NT2/D1 (cell line): ENCODE results near the gene BTBD8.
A peak's percentile ranks its signal among the peaks of the same experiment; 100 is the strongest.

ENCODE experiments used
- DNase-seq: peaks from one replicate; pipeline ENCODE4 v3.0.0-alpha.2; 2011; ENCODE audit warnings: low read depth, low spot score
- H3K27me3 ChIP-seq: 2 replicates; pipeline ENCODE4 v1.6.0; 2011; ENCODE audit warnings: mild to moderate bottlenecking; ENCODE audit not compliant: insufficient read length, insufficient read depth
- H3K36me3 ChIP-seq: 2 replicates; pipeline ENCODE4 v1.6.1; 2011; ENCODE audit warnings: mild to moderate bottlenecking, low read length, mixed read lengths; ENCODE audit not compliant: insufficient read depth, insufficient read length
- H3K4me1 ChIP-seq: 2 replicates; pipeline ENCODE4 v1.5.1; 2011; ENCODE audit not compliant: insufficient read depth, insufficient read length
- H3K4me3 ChIP-seq: 2 replicates; pipeline ENCODE4 v1.5.1; 2011; ENCODE audit warnings: low read depth; ENCODE audit not compliant: insufficient read length
- H3K9ac ChIP-seq: 2 replicates; pipeline ENCODE4 v1.6.0; 2011; ENCODE audit warnings: low read depth; ENCODE audit not compliant: insufficient read length
- H3K9me3 ChIP-seq: 2 replicates; pipeline ENCODE4 v1.5.1; 2011; ENCODE audit warnings: mild to moderate bottlenecking, low read length; ENCODE audit not compliant: insufficient read depth
- SUZ12 ChIP-seq: IDR thresholded peaks from 2 replicates; pipeline ENCODE4 v1.6.1; 2011; ENCODE audit not compliant: insufficient read length, insufficient read depth; ENCODE audit errors: extremely low read depth
- YY1 ChIP-seq: IDR thresholded peaks from 2 replicates; pipeline ENCODE4 v1.6.1; 2011; ENCODE audit not compliant: insufficient read length, insufficient read depth
- ZNF274 ChIP-seq: IDR thresholded peaks from 2 replicates; pipeline ENCODE4 v1.6.1; 2011; ENCODE audit warnings: mild to moderate bottlenecking, low read depth, low read length

The BTBD8 gene

DNA sequence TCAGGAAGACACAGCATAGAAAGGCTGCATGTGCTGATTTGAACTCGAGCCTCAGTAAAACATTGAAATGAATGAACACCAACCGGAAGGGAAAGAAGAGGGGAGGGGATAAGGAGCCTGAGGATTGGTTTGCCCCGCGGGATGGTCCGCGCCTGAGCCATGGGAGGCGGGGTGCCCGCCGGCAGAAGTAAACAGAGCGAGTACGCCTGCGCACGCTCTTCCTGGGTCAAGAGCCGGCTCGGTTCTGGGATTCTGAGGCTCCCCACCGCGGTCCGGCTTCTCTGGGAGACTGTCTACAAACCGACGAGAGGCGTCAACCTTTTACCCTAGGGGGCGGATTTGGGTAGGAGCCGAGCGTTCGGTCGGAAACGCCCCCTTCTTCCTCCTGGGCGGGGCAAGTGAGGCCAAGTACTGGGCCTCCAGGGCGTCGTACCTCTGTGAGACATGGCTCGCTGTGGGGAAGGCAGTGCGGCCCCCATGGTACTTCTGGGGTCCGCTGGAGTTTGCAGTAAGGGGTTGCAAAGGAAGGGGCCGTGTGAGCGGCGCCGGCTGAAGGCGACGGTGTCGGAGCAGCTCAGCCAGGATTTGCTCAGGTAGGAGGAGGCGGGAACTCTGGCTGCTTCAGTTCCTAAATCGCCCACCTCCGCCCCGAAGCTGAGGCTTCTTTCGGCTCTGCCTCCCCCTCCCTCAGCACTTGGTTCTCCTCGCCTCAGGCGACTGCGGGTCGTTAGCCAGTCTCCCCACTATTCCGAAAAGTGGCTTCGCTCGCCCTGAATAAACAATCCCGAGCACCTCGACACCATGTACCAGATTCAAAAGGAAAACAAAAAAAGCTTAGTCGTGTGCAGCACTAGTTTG, at the start of gene BTBD8:
TSS of gene BTBD8 (plus strand) at position 218 of the 858 bp plus-strand sequence. CDS start at position 445, 227 bp downstream.
- no peaks in the 10 kb centered on the region for H3K36me3 ChIP-seq
- DNase-seq = peak; percentile 87
- peaks cover 13% of the 10 kb centered on the region for H3K9me3 ChIP-seq
- no peaks in the 10 kb centered on the region for H3K27me3 ChIP-seq
- peak within 1 kb of the TSS; percentile 54 for H3K4me3 ChIP-seq
- TF ChIP-seq SUZ12 (no peak), ZNF274 (no peak), YY1 (no peak)
- H3K4me1 ChIP-seq = no peaks in the 10 kb centered on the region
- peak within 1 kb of the TSS; percentile 75 for H3K9ac ChIP-seq

DNA sequence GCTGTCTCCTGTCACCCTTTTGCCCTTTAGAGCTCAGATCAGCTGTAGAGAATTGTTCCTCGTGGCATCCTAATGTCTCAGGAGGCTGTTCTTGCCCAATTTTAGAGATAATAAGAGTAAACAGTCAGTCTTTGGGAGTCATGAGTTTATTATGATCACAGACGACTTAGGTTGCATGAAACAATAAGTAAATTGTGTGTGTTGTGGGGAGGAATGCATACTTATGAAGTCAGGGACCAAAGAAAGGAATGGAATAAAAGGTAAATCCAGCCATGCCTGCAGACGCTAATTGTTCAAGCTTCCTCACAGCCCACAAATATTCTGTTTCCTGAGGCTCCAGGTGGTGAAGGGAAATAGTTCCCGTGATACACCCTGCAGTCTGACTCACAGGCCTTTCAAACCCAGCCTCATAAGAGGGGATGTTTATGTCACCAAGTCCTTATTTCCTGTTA, 49.5 kb upstream of the BTBD8 start:
- peaks cover 12% of the 10 kb centered on the region for H3K27me3 ChIP-seq
- H3K9ac ChIP-seq = peak overlapping the region; percentile 85
- peak overlapping the region; percentile 79 for H3K4me3 ChIP-seq
- H3K9me3 ChIP-seq = peaks cover 8% of the 10 kb centered on the region; the same call in 1 of the 2 replicates
- no peaks in the 10 kb centered on the region for H3K4me1 ChIP-seq
- DNase-seq = no peak
- TF ChIP-seq ZNF274 (no peak), SUZ12 (no peak), YY1 (no peak)
- no peaks in the 10 kb centered on the region for H3K36me3 ChIP-seq

DNA sequence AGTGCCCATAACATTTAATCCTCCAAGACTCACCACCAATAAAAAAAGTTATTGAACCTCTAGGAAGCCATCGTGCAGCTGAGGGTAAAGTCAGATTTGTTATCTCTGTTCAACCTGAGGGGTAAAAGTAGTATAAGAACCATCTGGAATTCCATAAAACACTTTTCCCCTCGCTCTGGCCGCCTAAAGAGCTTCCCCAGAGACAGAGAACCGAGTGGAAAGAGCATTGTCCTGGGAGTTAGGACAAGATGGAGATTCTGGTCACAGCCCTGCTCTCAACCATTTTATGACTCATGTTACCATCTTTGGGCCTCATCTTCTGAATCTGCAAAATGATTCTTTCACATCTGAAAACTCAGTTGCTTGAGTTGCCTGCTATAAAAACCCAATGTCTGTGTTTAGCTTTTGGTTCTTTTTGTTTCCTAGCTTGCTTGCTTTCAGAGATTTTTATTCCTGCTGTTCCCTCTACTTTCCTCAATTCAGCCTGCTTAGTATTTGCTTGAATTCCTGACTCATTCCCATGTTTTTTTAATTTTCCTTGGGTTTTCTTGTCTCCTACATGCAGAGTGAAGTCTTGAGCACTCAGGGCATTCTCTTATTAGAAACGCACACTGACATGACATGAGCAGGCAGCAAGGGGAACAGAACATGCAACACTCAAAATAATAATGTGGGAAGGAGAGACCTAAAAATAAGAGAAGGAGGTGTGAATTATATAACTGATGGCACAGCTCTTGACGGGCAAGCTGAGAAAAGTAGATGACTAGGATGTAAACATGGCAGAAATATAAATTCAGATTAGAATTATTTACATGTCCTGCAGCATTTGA, 48.6 kb upstream of the BTBD8 start:
- Histone ChIP-seq H3K9ac (no peak overlapping the region), H3K9me3 (peaks cover 7% of the 10 kb centered on the region; the same call in 1 of the 2 replicates), H3K27me3 (peaks cover 12% of the 10 kb centered on the region), H3K4me3 (no peak overlapping the region), H3K36me3 (no peaks in the 10 kb centered on the region), H3K4me1 (no peaks in the 10 kb centered on the region)
- TF ChIP-seq SUZ12 = no peak
- TF ChIP-seq YY1 = no peak
- no peak for TF ChIP-seq ZNF274
- no peak for DNase-seq

DNA sequence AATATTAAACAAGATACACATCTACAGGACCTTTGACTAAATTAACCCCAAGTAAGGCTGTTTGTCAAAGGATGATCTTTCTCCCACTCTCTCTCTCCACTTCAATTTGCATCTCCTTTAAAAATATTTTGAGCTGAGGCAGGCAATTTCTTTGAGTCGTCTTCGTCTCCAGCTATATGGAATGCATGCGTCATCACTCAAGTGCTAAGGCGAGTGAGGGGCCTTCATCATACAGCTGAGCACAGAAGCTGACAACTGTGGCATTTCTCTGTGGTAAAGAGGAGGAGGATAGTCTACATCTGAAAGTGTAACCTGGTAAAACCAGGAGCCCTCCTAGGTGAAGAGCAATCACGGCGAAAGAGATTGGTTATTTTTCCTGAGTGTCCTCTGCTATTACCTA, 42.7 kb upstream of the BTBD8 start:
- no peak for DNase-seq
- Histone ChIP-seq H3K9me3 (no peaks in the 10 kb centered on the region), H3K4me1 (no peaks in the 10 kb centered on the region), H3K9ac (no peak overlapping the region), H3K27me3 (no peaks in the 10 kb centered on the region), H3K36me3 (no peaks in the 10 kb centered on the region), H3K4me3 (no peak overlapping the region)
- TF ChIP-seq SUZ12 (no peak), ZNF274 (no peak), YY1 (no peak)

DNA sequence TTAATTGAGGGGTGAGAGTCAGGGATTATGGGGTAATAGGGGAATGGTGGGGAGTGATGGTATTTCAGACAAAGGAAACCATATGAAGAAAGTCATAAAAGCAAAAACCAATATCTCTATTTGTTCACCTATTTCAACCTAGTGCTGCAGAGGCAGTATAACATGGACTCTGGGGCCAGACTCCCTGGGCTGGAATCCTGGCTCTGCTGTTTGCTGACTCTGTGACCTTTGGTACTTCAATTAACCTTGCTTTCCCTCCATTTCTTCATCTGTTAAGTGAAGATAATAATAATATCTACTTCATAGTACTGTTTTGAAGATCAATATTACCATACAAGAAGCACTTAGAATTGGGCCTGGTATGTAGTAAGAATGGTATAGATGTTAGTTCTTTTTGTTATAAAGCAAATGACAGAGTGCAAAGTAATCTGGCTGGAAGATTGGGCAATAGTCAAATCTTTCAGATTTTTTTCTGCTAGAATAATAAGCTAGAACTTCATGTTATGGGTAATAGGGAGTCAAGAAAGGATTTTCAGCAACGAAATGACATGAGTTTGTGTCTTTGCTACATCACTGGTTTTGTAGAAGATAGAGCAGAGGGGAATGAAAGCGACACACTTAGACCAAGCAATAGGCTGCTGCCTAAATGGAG, 41.3 kb upstream of the BTBD8 start:
- Histone ChIP-seq H3K36me3 (no peaks in the 10 kb centered on the region), H3K4me3 (no peak overlapping the region), H3K9ac (no peak overlapping the region), H3K4me1 (no peaks in the 10 kb centered on the region), H3K9me3 (no peaks in the 10 kb centered on the region), H3K27me3 (no peaks in the 10 kb centered on the region)
- DNase-seq = no peak
- no peak for TF ChIP-seq ZNF274
- TF ChIP-seq YY1 = no peak
- TF ChIP-seq SUZ12 = no peak

DNA sequence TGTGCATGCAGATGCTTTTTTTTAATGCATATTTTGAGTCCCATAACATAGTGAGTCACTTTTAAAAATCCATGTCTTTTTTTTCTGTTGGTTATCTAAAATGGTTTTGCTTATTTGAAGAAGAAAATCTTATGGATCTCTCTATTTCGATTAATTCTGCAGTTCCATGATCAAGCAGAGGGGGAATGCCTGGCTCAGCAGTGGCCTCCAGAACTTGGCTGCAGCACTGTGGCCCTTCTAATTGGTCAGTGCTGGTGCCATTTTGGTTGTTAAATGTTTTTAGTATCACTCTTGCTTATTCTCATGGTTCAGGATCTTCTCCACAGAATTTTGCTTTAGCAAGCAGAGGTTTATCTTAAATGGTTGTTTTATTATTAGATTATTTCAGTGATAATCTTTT, 39.2 kb upstream of the BTBD8 start:
- no peaks in the 10 kb centered on the region for H3K27me3 ChIP-seq
- H3K9me3 ChIP-seq = no peaks in the 10 kb centered on the region
- H3K36me3 ChIP-seq = no peaks in the 10 kb centered on the region
- no peaks in the 10 kb centered on the region for H3K4me1 ChIP-seq
- no peak for DNase-seq
- no peak overlapping the region for H3K9ac ChIP-seq
- TF ChIP-seq SUZ12 (no peak), ZNF274 (no peak), YY1 (no peak)
- H3K4me3 ChIP-seq = no peak overlapping the region
